Astrocyte (in vitro differentiated cells and primary cell): Measurements from ENCODE around the gene CPA2. TPM values are rescaled to one million over a fixed set of nuclear protein-coding genes. Genes with fewer than 3 reads are reported as not detected.

Source experiments
- DNase-seq: peaks from one replicate; pipeline ENCODE4 v3.0.0-alpha.2; 2010; ENCODE audit warnings: low read depth
- FAIRE-seq: peaks from 2 replicates; lab custom pipeline; 2011; peaks lifted over from hg19 to GRCh38; lab: Jason Lieb, UNC
- H2AFZ ChIP-seq: 2 replicates; pipeline ENCODE4 v1.6.0; 2012; ENCODE audit warnings: low read depth, low read length, inconsistent platforms
- H3K27ac ChIP-seq: 2 replicates; pipeline ENCODE4 v1.5.1; 2011; ENCODE audit warnings: low read depth, low read length, inconsistent platforms
- H3K27me3 ChIP-seq: 2 replicates; pipeline ENCODE4 v1.6.0; 2011; ENCODE audit warnings: low read length, inconsistent platforms; ENCODE audit not compliant: insufficient read depth
- H3K36me3 ChIP-seq: 2 replicates; pipeline ENCODE4 v1.5.1; 2011; ENCODE audit warnings: low read length, inconsistent platforms; ENCODE audit not compliant: insufficient read depth
- H3K4me1 ChIP-seq: 2 replicates; pipeline ENCODE4 v1.5.1; 2011; ENCODE audit warnings: low read length, inconsistent platforms; ENCODE audit not compliant: insufficient read depth
- H3K4me2 ChIP-seq: 2 replicates; pipeline ENCODE4 v1.6.0; 2012; ENCODE audit warnings: low read length, inconsistent platforms
- H3K4me3 ChIP-seq: 2 replicates; pipeline ENCODE4 v1.5.1; 2011; ENCODE audit warnings: low read depth, mild to moderate bottlenecking, low read length, inconsistent platforms; ENCODE audit not compliant: insufficient read depth
- H3K79me2 ChIP-seq: 2 replicates; pipeline ENCODE4 v1.6.0; 2012; ENCODE audit warnings: mild to moderate bottlenecking, low read length, inconsistent platforms; ENCODE audit not compliant: insufficient read depth
- H3K9ac ChIP-seq: 2 replicates; pipeline ENCODE4 v1.6.0; 2012; ENCODE audit warnings: mild to moderate bottlenecking, low read length, inconsistent platforms
- H3K9me3 ChIP-seq: 2 replicates; pipeline ENCODE4 v1.5.1; 2012; ENCODE audit warnings: low read depth, mild to moderate bottlenecking, low read length, inconsistent platforms; ENCODE audit not compliant: insufficient read depth
- H4K20me1 ChIP-seq: 2 replicates; pipeline ENCODE4 v1.6.0; 2012; ENCODE audit warnings: low read length, inconsistent platforms; ENCODE audit not compliant: insufficient read depth
- H3K27ac Mint-ChIP-seq: one replicate; pipeline ENCODE4 v1.8.0; 2021; ENCODE audit warnings: mild to moderate bottlenecking, mixed read lengths; ENCODE audit not compliant: unreplicated experiment
- H3K27me3 Mint-ChIP-seq: one replicate; pipeline ENCODE4 v1.8.0; 2021; ENCODE audit warnings: low read depth, mixed read lengths; ENCODE audit not compliant: unreplicated experiment
- H3K36me3 Mint-ChIP-seq: one replicate; pipeline ENCODE4 v1.8.0; 2021; ENCODE audit warnings: low read depth, mixed read lengths; ENCODE audit not compliant: unreplicated experiment
- H3K4me1 Mint-ChIP-seq: one replicate; pipeline ENCODE4 v1.8.0; 2021; ENCODE audit warnings: low read depth, mixed read lengths; ENCODE audit not compliant: unreplicated experiment
- H3K4me3 Mint-ChIP-seq: one replicate; pipeline ENCODE4 v1.8.0; 2021; ENCODE audit warnings: mild to moderate bottlenecking, moderate library complexity, mixed read lengths; ENCODE audit not compliant: unreplicated experiment
- H3K9me3 Mint-ChIP-seq: one replicate; pipeline ENCODE4 v1.8.0; 2021; ENCODE audit warnings: mild to moderate bottlenecking, mixed read lengths; ENCODE audit not compliant: unreplicated experiment
- EZH2 ChIP-seq: IDR thresholded peaks from 2 replicates; pipeline ENCODE4 v1.6.1; 2012; ENCODE audit warnings: mild to moderate bottlenecking, low read length, inconsistent platforms; ENCODE audit not compliant: insufficient read depth
- total RNA-seq: library from RNA; stranded (reverse); gene quantifications from 2 replicates; pipeline ENCODE4 v1.2.1, GENCODE V29; 2021
- TF ChIP-seq, protein P1 (sequence below): IDR thresholded peaks from 2 replicates; pipeline ENCODE4 v1.5.1; 2011; ENCODE audit warnings: low read depth, mild to moderate bottlenecking, inconsistent platforms, low read length, moderate library complexity; ENCODE audit not compliant: insufficient read depth

Gene CPA2
- total RNA-seq, 1 donor from 2014 or later: not detected

DNA sequence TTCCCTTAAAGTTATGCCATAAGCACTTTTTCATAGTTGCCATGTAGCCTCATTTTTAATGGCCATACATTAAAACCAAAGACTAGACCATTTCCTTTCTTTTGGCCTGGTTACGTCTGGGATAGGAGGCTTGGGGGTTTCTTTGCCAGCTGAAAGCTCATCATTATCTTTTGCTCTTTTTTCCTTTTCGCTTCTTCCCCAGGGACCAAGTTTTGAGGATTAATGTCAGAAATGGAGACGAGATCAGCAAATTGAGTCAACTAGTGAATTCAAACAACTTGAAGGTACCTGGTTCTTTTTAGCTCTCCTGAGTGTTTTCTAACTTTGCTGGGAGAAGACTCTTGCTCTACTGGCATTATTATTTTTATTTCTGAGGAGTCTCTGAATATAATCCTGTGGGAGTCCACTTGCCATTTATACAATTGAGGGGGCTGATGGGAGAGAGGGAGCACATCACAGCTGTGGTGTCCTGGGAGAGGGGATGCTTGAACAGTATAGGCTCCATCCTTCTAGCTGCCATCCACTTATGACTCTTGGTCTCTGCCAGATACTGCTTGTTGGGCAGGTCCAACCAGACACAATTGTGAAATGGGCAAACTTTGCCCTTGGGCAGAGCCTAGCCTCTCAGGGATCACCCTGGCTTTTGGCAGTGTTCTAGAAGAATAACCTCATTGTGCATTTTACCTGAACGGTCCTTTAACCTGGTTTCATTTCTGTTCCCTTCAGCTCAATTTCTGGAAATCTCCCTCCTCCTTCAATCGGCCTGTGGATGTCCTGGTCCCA lies 32.1 kb downstream of the CPA2 start:
- H3K9me3 ChIP-seq: no peaks in the 10 kb centered on the region
- no peaks in the 10 kb centered on the region for H3K27me3 ChIP-seq
- H3K9ac ChIP-seq: no peak overlapping the region
- H3K4me3 ChIP-seq: no peak overlapping the region
- H3K36me3 ChIP-seq: peaks cover 36% of the 10 kb centered on the region
- no peaks in the 10 kb centered on the region for H3K27me3 Mint-ChIP-seq
- no peak for DNase-seq
- H3K27ac ChIP-seq: no peak overlapping the region
- H3K36me3 Mint-ChIP-seq: peaks cover 19% of the 10 kb centered on the region
- peaks cover 15% of the 10 kb centered on the region for H3K4me1 Mint-ChIP-seq
- no peak overlapping the region for H3K4me3 Mint-ChIP-seq
- no peak for FAIRE-seq
- H3K79me2 ChIP-seq: peaks cover 25% of the 10 kb centered on the region
- no peak overlapping the region for H3K4me2 ChIP-seq
- no peaks in the 10 kb centered on the region for H4K20me1 ChIP-seq
- no peak overlapping the region for H2AFZ ChIP-seq
- no peak overlapping the region for H3K27ac Mint-ChIP-seq
- H3K4me1 ChIP-seq: peaks cover 12% of the 10 kb centered on the region
- TF ChIP-seq EZH2: no peak
- TF ChIP-seq, protein P1, sequence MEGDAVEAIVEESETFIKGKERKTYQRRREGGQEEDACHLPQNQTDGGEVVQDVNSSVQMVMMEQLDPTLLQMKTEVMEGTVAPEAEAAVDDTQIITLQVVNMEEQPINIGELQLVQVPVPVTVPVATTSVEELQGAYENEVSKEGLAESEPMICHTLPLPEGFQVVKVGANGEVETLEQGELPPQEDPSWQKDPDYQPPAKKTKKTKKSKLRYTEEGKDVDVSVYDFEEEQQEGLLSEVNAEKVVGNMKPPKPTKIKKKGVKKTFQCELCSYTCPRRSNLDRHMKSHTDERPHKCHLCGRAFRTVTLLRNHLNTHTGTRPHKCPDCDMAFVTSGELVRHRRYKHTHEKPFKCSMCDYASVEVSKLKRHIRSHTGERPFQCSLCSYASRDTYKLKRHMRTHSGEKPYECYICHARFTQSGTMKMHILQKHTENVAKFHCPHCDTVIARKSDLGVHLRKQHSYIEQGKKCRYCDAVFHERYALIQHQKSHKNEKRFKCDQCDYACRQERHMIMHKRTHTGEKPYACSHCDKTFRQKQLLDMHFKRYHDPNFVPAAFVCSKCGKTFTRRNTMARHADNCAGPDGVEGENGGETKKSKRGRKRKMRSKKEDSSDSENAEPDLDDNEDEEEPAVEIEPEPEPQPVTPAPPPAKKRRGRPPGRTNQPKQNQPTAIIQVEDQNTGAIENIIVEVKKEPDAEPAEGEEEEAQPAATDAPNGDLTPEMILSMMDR: no peak
- peaks cover 4% of the 10 kb centered on the region for H3K9me3 Mint-ChIP-seq

DNA sequence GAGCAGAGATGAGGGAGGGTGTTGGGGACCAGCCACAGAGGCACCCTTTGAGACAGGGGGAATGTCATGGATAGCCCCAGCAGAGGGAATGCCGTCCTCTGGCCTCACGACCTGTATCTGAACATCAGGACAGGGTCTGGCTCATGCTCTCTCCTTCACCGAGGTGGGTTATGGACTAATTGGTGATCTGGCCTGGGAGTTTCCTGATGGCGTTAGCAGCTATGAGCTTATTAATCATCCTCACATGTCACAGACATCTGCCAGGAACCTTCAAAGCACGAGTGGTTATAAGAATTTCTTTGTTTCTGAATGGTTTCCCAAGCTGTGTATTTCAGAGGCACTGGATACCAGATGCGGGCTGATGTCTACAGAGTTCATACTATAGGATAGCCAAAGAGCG lies 33.2 kb downstream of the CPA2 start:
- H3K9ac ChIP-seq: no peak overlapping the region
- H3K4me3 ChIP-seq: no peak overlapping the region
- H3K27me3 Mint-ChIP-seq: no peaks in the 10 kb centered on the region
- no peak overlapping the region for H3K27ac ChIP-seq
- H3K9me3 ChIP-seq: no peaks in the 10 kb centered on the region
- no peak overlapping the region for H3K4me3 Mint-ChIP-seq
- peaks cover 5% of the 10 kb centered on the region for H3K4me1 Mint-ChIP-seq
- H4K20me1 ChIP-seq: no peaks in the 10 kb centered on the region
- peaks cover 23% of the 10 kb centered on the region for H3K36me3 Mint-ChIP-seq
- H3K27me3 ChIP-seq: no peaks in the 10 kb centered on the region
- no peak overlapping the region for H2AFZ ChIP-seq
- H3K79me2 ChIP-seq: peaks cover 13% of the 10 kb centered on the region
- H3K4me2 ChIP-seq: no peak overlapping the region
- peaks cover 2% of the 10 kb centered on the region for H3K4me1 ChIP-seq
- peaks cover 44% of the 10 kb centered on the region for H3K36me3 ChIP-seq
- no peak for TF ChIP-seq EZH2
- TF ChIP-seq, protein P1: no peak
- peaks cover 6% of the 10 kb centered on the region for H3K9me3 Mint-ChIP-seq
- H3K27ac Mint-ChIP-seq: no peak overlapping the region
- FAIRE-seq (no peak), DNase-seq (peak; percentile 41)

DNA sequence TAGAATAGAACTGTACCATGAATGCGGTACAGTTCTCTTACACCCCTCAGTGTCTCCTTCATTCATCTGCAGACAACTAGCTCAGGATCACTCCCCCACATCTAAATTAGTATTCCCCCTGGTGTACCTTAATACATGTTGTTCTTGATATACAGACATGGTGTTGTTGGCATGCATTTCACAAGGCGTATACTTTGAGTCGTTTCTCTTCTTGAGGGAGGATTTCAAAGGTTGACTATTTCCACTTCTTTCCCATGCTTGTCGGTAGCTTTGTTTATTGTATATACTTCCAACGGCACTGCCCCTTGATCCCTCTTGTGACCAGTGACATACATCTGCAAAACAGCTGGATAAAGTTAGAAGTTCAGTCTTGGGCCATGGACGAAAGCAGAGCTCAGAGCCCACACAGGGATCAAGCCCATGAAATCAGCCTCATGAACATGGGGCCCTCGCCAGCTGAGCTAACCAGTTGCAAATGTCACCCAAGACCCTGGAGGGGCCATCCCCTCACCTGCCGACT lies 34.9 kb downstream of the CPA2 start:
- H3K9me3 Mint-ChIP-seq: peaks cover 3% of the 10 kb centered on the region
- H2AFZ ChIP-seq: no peak overlapping the region
- TF ChIP-seq, protein P1: no peak
- no peak for TF ChIP-seq EZH2
- H3K36me3 ChIP-seq: peaks cover 50% of the 10 kb centered on the region
- no peaks in the 10 kb centered on the region for H3K4me1 Mint-ChIP-seq
- DNase-seq (no peak), FAIRE-seq (no peak)
- no peak overlapping the region for H3K4me2 ChIP-seq
- H3K27ac Mint-ChIP-seq: no peak overlapping the region
- no peaks in the 10 kb centered on the region for H3K4me1 ChIP-seq
- H3K4me3 Mint-ChIP-seq: no peak overlapping the region
- no peaks in the 10 kb centered on the region for H4K20me1 ChIP-seq
- no peak overlapping the region for H3K27ac ChIP-seq
- H3K9ac ChIP-seq: no peak overlapping the region
- no peak overlapping the region for H3K4me3 ChIP-seq
- H3K27me3 Mint-ChIP-seq: no peaks in the 10 kb centered on the region
- peaks cover 29% of the 10 kb centered on the region for H3K36me3 Mint-ChIP-seq
- no peaks in the 10 kb centered on the region for H3K9me3 ChIP-seq
- peaks cover 3% of the 10 kb centered on the region for H3K79me2 ChIP-seq
- no peaks in the 10 kb centered on the region for H3K27me3 ChIP-seq
